WTC11 (cell line): ENCODE results near the gene EFCAB13.

ENCODE experiments used
- ELF4 ChIP-seq: sonication (generic); formaldehyde crosslinking; IDR thresholded peaks from 2 replicates; pipeline ENCODE4 v1.8.1; 2022; ENCODE audit warnings: low read depth, mild to moderate bottlenecking, moderate library complexity, missing genetic modification reagents
- TF ChIP-seq, protein P1 (sequence below): sonication (generic); formaldehyde crosslinking; IDR thresholded peaks from 2 replicates; pipeline ENCODE4 v1.8.1; 2022; ENCODE audit warnings: low read depth, missing genetic modification reagents, borderline replicate concordance
- TF ChIP-seq, protein P2 (sequence below): fragments of 200-600 bp; IDR thresholded peaks from 2 replicates; pipeline ENCODE4 v1.8.0; 2022; ENCODE audit warnings: antibody characterized with exemption
- TF ChIP-seq, protein P3 (sequence below): sonication (generic); formaldehyde crosslinking; IDR thresholded peaks from 2 replicates; pipeline ENCODE4 v1.8.0; 2022; ENCODE audit warnings: mild to moderate bottlenecking, missing genetic modification reagents
- TF ChIP-seq, protein P4 (sequence below): sonication (generic); formaldehyde crosslinking; IDR thresholded peaks from 2 replicates; pipeline ENCODE4 v1.8.1; 2023; ENCODE audit warnings: mild to moderate bottlenecking, moderate library complexity, missing genetic modification reagents

- TF ChIP-seq, protein P1, sequence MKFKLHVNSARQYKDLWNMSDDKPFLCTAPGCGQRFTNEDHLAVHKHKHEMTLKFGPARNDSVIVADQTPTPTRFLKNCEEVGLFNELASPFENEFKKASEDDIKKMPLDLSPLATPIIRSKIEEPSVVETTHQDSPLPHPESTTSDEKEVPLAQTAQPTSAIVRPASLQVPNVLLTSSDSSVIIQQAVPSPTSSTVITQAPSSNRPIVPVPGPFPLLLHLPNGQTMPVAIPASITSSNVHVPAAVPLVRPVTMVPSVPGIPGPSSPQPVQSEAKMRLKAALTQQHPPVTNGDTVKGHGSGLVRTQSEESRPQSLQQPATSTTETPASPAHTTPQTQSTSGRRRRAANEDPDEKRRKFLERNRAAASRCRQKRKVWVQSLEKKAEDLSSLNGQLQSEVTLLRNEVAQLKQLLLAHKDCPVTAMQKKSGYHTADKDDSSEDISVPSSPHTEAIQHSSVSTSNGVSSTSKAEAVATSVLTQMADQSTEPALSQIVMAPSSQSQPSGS (CRISPR knock-in tag), result no peak
- no peak for TF ChIP-seq ELF4 (CRISPR knock-in tag)
- TF ChIP-seq, protein P2, sequence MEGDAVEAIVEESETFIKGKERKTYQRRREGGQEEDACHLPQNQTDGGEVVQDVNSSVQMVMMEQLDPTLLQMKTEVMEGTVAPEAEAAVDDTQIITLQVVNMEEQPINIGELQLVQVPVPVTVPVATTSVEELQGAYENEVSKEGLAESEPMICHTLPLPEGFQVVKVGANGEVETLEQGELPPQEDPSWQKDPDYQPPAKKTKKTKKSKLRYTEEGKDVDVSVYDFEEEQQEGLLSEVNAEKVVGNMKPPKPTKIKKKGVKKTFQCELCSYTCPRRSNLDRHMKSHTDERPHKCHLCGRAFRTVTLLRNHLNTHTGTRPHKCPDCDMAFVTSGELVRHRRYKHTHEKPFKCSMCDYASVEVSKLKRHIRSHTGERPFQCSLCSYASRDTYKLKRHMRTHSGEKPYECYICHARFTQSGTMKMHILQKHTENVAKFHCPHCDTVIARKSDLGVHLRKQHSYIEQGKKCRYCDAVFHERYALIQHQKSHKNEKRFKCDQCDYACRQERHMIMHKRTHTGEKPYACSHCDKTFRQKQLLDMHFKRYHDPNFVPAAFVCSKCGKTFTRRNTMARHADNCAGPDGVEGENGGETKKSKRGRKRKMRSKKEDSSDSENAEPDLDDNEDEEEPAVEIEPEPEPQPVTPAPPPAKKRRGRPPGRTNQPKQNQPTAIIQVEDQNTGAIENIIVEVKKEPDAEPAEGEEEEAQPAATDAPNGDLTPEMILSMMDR, result no peak
- TF ChIP-seq, protein P3, sequence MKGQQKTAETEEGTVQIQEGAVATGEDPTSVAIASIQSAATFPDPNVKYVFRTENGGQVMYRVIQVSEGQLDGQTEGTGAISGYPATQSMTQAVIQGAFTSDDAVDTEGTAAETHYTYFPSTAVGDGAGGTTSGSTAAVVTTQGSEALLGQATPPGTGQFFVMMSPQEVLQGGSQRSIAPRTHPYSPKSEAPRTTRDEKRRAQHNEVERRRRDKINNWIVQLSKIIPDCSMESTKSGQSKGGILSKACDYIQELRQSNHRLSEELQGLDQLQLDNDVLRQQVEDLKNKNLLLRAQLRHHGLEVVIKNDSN (CRISPR knock-in tag), result no peak
- TF ChIP-seq, protein P4, sequence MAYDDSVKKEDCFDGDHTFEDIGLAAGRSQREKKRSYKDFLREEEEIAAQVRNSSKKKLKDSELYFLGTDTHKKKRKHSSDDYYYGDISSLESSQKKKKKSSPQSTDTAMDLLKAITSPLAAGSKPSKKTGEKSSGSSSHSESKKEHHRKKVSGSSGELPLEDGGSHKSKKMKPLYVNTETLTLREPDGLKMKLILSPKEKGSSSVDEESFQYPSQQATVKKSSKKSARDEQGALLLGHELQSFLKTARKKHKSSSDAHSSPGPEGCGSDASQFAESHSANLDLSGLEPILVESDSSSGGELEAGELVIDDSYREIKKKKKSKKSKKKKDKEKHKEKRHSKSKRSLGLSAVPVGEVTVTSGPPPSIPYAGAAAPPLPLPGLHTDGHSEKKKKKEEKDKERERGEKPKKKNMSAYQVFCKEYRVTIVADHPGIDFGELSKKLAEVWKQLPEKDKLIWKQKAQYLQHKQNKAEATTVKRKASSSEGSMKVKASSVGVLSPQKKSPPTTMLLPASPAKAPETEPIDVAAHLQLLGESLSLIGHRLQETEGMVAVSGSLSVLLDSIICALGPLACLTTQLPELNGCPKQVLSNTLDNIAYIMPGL (CRISPR knock-in tag), result no peak
Observed at GRCh38 chr17:47287639-47288038, 36.1 kb upstream of the EFCAB13 start.
